ENCODE measurements around the gene SLC6A2.
"Not testable (repeated sequence)": the region's sequence is repeated elsewhere in the genome, so short reads cannot be mapped to it uniquely, and the experiment has no call there.

The SLC6A2 gene

GRCh38 chr16:55655897-55656681, at the start of gene SLC6A2:
SLC6A2 (plus strand) TSS chr16:55655988; CDS start chr16:55656695, 707 bp downstream.
- no peak for DNase-seq

DNA sequence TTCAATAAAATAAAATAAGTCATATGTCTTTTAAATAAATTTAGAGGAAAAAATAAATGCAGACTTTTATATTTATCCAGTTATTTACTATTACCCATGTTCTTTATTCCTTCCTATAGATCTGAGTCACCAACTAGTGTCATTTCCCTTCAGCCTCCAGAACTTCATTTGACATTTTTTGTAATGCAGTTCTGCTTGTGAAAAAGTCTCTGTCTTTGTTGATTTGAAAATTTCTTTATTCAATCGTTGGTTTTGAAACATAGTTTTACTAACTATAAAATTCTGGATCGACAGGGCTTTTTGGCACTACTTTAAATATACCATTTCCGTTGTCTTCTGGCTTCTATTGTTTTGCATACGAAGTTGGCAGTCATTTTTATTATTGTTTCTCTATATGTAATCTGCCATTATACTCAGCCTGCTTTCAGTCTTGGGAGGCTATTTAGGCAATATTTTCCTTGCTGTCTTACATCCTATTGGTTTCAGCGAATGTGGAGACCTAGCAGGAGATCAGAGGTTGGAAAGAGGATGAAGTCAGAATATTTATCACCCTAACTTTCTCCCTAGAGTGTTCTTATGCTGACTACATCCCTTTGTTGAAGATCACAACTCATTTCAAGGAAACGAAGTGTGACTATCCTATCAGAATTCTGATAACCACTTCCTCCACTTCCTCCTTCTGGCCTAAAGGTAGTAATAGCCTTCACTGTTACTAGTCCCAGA, 42.0 kb upstream of the SLC6A2 start:
- no peak for DNase-seq

GRCh38 chr16:55615071-55615470, 40.7 kb upstream of the SLC6A2 start:
- DNase-seq, result no peak

DNA sequence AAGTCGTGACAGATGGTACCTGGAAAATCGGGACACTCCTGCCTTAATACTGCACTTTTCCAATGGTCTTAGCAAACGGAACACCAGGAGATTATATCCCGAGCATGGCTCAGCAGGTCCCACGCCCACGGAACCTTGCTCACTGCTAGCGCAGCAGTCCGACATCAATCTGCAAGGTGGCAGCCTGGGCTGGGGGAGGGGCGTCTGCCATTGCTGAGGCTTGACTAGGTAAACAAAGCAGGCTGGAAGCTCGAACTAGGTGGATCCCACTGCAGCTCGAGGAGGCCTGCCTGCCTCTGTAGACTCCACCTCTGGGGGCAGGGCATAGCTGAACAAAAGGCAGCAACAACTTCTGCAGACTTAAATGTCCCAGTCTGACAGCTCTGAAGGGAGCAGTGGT, 40.1 kb upstream of the SLC6A2 start:
- DNase-seq, result not testable (repeated sequence)

GRCh38 chr16:55621771-55622170, 34.0 kb upstream of the SLC6A2 start:
- no peak for DNase-seq

DNA sequence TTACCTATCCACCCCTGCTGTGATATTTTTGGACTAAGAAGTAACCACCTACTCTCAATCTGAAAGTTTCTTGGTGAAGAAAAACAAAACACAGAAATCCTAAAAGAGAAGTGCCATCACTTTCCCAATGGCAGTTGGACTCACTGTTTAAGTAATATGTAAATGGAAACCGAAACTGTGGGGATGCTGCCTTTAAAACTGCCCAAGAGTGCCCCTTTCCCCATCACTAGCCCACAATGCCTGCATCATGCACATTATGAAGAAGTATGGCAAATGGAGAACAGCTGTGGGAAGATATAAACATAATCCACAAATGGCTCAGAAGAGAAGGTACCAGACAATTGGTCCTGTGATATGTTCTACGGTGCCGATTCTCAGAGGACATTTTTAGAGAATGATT, 33.5 kb upstream of the SLC6A2 start:
- no peak for DNase-seq

DNA sequence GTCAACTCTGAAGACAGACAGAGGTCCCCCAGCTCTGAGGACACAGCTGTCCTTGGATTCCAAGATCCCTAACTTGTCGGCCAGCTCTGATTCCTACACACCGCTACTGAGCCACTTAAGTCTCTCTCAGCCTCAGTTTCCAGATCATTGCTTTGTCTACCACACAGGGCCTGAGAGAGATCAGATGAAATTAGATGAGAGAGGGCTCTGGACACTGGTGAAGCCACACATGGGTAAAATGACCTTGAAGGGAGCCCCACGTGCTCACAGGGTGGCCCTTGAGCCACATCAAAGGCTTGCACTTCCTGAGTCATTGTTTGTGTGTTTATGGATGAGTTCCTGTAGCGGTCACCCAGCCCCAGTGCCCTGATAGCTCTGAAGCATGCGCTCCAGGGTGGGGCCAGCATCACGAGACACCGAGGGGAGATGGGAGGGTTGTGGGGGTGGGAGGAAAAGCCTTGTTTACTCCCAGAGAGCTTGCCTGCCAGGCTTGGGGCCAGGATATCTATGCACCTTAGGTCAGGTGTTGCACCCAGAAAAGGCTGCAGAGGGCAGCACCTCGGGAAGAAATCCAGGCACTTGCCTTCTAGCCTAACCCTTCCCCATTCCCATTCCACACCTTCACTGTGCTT, 32.7 kb upstream of the SLC6A2 start:
- no peak for DNase-seq

DNA sequence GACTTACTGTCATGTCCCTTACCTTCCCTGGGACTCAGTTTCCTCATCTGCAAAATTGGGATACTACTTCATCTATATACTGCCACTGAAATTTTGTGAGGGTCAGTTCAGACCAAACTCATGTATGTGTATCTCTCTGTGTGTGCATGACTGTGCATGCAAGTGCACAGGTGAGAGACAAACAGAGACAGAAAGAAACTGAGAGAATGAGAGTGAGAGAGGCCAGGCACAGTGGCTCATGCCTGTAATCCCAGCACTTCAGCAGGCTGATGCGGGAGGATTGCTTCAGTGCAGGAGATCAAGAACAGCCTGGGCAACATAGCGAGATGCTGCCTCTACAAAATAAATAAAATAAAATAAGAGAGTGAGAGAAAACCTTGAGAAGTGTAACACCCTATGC, 32.1 kb upstream of the SLC6A2 start:
- no peak for DNase-seq

DNA sequence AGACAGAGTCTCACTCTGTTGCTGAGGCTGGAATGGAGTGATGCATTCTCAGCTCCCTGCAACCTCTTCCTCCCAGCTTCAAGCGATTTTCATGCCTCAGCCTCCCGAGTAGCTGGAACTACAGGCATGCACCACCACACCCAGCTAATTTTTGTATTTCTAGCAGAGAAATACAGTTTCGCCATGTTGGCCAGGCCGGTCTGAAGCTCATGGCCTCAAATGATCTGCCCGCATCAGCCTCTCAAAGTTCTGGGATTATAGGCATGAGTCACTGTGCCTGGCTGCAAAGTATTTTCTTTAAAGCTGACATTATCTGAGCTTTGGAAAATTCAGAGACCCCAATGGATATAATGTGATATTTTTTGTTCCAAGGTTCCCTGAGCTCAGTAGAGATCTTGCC, 31.1 kb upstream of the SLC6A2 start:
- no peak for DNase-seq

- no peak for DNase-seq
These were observed 29.9 kb upstream of the SLC6A2 start for GRCh38 chr16:55625843-55626242.

DNA sequence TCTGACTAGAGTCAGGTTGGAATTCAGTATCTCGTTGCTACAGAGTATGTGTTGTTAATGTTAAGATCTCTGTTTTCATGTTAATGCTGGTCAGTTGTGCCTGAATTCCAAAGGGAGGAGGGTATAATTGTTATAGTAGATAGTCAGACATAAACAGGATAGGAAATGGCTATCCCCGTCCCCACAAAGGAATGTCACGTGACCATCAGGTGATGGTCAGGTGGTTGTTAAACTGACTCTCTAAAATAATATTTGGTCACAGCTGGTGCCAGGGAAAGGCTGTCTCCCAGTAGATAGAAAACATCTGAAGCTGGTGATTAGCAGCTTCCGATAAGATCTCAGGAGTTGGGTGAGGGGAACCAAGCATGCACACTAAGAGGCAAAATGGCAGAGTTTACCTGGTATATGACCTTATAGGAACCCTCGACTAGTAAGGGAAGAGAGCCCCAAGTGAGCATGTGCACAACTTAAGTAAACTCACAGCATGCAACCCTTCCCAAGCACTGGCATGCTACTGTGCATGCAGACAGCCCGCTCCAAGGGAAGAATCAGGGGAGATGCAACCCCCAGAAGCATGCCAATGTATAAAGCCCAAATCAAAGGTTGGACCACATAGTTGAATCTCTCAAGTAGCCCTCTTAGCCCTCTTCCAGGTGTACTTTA, 27.4 kb upstream of the SLC6A2 start:
- DNase-seq, result no peak

- no peak for DNase-seq
These were observed 25.0 kb upstream of the SLC6A2 start for GRCh38 chr16:55630774-55631173.

GRCh38 chr16:55632259-55632658, 23.5 kb upstream of the SLC6A2 start:
- no peak for DNase-seq

DNA sequence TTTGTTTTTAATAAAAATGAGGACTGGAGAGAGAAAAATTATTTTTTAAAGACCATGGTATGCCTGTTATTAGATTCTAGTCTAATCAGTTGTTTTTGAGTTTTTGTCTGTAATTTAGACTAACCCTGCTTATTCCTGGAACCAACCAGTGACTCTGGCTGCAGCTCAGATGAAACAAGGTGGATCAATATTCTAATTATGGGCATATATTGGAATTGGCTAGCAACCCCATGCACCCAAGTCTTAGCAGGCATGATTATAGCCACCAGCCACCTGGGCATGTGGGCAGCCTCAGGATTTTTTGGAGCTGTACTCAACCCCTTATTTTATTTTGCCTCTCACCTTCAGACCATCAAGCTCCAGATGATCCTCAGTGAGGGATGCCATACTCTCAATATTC, 21.6 kb upstream of the SLC6A2 start:
- DNase-seq, result no peak

GRCh38 chr16:55638256-55638655, 17.5 kb upstream of the SLC6A2 start:
- no peak for DNase-seq

GRCh38 chr16:55640701-55641327, 15.0 kb upstream of the SLC6A2 start:
- no peak for DNase-seq

DNA sequence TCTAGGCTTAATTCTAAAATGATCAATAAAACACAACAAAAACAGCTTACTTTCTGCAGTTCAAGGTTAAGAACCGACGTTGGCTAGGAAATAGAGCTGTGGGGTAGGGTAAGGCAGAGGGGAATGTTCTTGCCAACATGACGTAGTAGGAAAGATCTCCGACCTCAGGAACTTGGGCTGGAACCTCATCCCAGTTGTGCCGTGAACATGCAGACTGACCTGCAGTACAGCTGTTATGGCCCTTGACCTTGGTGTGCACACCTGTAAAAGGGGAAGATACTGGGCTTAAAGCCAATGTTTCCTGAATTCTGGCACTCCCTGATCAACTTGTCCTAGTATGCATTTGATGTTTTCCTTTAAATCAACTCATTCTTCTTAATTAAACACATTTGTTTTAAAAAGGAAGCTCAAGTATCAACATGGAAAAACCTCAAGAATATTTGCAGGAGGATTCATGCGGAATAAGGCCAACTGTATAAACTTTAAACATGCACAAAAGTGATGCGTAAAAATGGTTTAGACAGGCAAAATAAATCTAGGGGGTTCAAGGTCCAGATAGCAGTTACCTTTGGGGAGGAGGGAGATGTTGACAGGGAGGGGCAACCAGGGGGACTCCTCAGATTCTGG, 14.2 kb upstream of the SLC6A2 start:
- no peak for DNase-seq

- no peak for DNase-seq
These were observed 13.2 kb upstream of the SLC6A2 start for GRCh38 chr16:55642611-55643010.

DNA sequence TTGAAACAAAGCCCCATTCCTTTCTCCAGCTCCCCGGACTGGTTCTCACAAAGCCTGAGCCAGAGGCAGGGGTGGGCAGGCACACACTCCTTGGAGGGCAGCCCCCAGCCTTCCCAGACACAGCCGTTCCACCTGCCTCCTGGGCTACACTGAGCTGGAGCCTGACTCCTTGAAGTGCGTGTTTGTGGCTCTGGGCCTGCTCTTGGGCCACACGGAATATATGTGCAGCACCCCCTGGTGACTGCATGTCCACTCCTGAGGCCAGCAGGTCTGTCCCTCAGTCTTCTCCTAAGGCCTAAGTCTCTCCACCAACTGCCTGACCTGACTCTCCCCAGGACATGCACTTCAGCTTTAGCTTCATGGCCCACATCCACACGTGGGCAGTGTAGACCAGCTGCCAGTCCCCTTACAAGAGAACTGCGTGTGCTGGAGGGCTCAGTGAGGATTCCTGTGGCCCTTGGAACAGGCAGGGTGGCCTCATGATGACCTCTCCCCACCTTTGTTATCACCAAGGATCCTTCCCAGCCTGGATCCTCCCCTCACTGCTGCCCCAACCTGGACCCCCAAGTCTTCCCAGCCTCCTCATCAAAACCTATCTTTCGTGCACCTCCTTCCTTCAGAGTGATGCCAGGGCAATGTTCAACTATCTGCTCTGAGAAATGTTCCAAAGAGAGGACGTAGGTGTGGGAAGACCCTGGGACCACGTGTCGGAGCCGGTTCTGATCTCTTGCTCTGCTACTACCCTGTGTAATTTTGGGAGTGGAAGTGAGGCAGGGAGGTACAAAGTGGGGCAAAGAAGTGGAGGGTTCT, 12.4 kb upstream of the SLC6A2 start:
- no peak for DNase-seq

GRCh38 chr16:55645986-55646385, 9.8 kb upstream of the SLC6A2 start:
- DNase-seq, result no peak

- DNase-seq, result no peak
These were observed 8.4 kb upstream of the SLC6A2 start for GRCh38 chr16:55647343-55647742.

GRCh38 chr16:55647798-55648197, 8.0 kb upstream of the SLC6A2 start:
- DNase-seq, result no peak
